Hematopoietic multipotent progenitor cell treated with erythropoietin and hydrocortisone succinate and interleukin-3 and kit ligand, for 8 days (in vitro differentiated cells): ENCODE measurements around the gene UPK3A.

Experiments used
- DNase-seq: peaks from one replicate; pipeline ENCODE4 v3.0.0-alpha.2; 2015

Gene UPK3A

GRCh38 chr22:45284705-45285262 lies at the start of gene UPK3A:
Gene UPK3A, plus strand, starts transcription at chr22:45284949. Its CDS starts 65 bp downstream, at chr22:45285014.
- DNase-seq, result peak; percentile 34

GRCh38 chr22:45235101-45235777 lies 49.5 kb upstream of the UPK3A start:
- DNase-seq, result peak; percentile 28

- DNase-seq, result no peak
Observed at GRCh38 chr22:45235851-45236342, 48.9 kb upstream of the UPK3A start.

- no peak for DNase-seq
Observed at GRCh38 chr22:45237065-45237990, 47.4 kb upstream of the UPK3A start.

- DNase-seq, result peak; percentile 90
Observed at GRCh38 chr22:45238076-45238956, 46.4 kb upstream of the UPK3A start.

GRCh38 chr22:45238957-45239680 lies 45.6 kb upstream of the UPK3A start:
- DNase-seq, result peak; percentile 20

- no peak for DNase-seq
Observed at GRCh38 chr22:45239681-45240051, 45.1 kb upstream of the UPK3A start.

GRCh38 chr22:45240104-45240809 lies 44.5 kb upstream of the UPK3A start:
- DNase-seq, result peak; percentile 28

- peak; percentile 79 for DNase-seq
Observed at GRCh38 chr22:45240810-45241631, 43.7 kb upstream of the UPK3A start, which contains the start of gene KIAA0930. Gene KIAA0930, minus strand, starts transcription at chr22:45240894. Its CDS starts 191 bp downstream, at chr22:45240703.

GRCh38 chr22:45242778-45243191 lies 42.0 kb upstream of the UPK3A start:
- peak; percentile 17 for DNase-seq

- no peak for DNase-seq
Observed at GRCh38 chr22:45244916-45245315, 39.8 kb upstream of the UPK3A start.

- DNase-seq, result no peak
Observed at GRCh38 chr22:45246060-45246985, 38.4 kb upstream of the UPK3A start.

GRCh38 chr22:45248832-45249561 lies 35.8 kb upstream of the UPK3A start:
- DNase-seq, result no peak

GRCh38 chr22:45251825-45252224 lies 32.9 kb upstream of the UPK3A start:
- no peak for DNase-seq

- DNase-seq, result no peak
Observed at GRCh38 chr22:45253039-45253641, 31.6 kb upstream of the UPK3A start.

- no peak for DNase-seq
Observed at GRCh38 chr22:45254388-45254787, 30.4 kb upstream of the UPK3A start.

GRCh38 chr22:45254789-45255278 lies 29.9 kb upstream of the UPK3A start:
- DNase-seq, result no peak
